ENCODE measurements around the gene SLC6A5.

Gene SLC6A5

DNA sequence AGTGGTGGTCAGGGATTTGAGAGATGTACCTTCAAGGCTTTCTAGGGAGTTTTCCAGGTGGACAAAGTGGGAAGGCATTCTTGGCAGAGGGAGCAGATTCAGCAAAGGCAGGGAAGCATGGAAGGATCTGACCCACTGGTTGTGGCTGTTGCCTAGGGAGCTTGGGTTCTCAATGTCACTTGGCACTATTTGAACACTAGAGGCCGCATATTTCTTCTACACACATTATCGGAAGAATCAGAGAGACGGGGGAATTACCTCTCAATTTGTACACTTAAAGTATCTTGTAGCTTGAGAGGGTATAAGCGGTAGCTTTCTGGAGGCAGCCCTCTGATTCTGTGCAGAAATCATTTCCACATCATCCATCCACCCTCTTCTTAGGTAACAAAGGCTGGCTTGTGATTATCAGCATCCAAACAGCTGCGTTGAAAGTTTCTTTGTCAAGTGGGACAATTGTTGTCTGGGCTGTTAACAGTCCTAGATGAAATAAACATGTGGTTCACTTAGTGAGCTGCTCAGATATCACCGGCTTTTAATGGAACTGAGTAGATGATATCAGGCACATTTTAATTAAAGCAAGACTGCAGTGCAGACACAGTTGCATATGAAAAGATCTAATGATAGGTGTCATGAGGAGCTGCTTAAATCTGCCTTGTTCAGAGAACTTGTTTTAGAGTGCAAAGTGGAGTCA, 72.6 kb downstream of the SLC6A5 start:
- DNase-seq, result no peak

DNA sequence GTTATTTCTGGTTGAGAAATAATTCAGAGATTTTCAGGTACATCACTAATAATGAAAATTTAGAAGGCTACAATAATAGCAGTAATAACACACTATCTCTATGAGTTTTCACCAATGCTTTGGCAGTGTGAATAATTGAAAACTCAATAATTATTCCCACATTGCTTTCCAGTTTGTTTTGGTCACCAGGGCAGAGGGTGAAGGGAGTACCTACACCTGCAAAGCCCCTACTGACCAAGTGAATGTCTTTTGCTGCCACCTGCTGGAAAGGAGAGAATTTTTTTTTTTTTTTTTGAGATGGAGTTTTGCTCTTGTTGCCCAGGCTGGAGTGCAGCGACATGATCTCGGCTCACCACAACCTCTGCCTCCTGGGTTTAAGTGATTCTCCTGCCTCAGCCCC, 73.2 kb downstream of the SLC6A5 start:
- DNase-seq, result no peak

DNA sequence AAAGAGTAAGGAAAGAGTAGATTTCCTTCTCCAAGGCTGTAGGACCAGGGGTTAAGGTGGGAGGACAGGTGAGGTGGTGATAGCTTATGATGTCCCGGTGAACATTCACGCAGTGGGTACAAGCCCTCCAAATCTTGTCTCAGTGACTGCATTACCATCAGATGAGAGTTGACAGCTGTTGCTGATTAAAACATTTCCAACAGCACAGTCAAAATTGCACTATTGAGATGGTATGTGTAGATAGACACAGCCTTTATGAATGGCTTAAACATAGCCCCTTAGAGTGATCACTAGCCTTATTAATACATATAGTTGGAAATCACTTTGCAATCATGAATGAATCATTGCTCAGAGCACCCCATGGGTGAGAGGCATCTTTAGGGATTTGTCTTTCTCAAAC, 77.2 kb downstream of the SLC6A5 start:
- no peak for DNase-seq

DNA sequence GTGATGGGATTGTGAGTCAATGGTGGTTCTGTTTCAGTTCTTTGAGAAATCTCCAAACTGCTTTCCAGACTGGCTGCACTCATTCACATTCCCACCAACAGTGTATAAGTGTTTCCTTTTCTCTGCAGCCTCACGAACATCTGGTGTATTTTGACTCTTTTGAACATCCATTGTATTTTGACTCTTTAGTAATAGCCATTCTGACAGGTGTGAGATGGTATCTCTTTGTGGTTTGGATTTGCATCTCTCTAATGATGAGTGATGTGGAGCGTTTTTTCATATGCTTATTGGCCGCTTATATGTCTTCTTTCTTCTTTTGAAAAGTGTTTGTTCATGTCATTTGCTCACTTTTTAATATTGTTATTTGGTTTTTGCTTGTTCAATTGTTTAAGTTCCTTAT, 89.4 kb downstream of the SLC6A5 start:
- DNase-seq, result no peak

DNA sequence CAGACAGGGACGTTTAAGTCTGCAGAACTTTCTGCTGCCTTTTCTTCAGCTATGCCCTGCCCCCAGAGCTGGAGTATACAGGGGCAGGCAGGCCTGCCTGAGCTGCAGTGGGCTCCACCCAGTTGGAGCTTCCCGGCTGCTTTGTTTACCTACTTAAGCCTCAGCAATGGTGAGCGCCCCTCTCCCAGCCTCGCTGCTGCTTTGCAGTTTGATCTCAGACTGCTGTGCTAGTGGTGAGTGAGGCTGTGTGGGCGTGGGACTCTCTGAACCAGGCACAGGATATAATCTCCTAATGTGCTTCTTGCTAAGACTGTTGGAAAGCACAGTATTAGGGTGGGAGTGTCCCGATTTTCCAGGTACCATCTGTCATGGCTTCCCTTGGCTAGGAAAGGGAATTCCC, 108.5 kb downstream of the SLC6A5 start:
- no peak for DNase-seq

Measured in activated naive CD4-positive, alpha-beta T cell treated with anti-CD3 and anti-CD28 coated beads, Interleukin-2, amount 50 U/mL, for 16 hours (primary cell).